ENCODE results near the gene YEATS4. TPM values are rescaled to one million over a fixed set of nuclear protein-coding genes. Genes with fewer than 3 reads are reported as not detected.

The YEATS4 gene
- total RNA-seq, 1 donor from 2014 or later = 13.5 TPM

GRCh38 chr12:69354556-69355187 lies 4.9 kb upstream of the YEATS4 start:
- no peaks in the 10 kb centered on the region for H3K36me3 Mint-ChIP-seq (ENCODE audit: low read depth)
- H3K4me3 Mint-ChIP-seq (ENCODE audit: unreplicated experiment) = no peak overlapping the region
- DNase-seq (ENCODE audit: low spot score) = no peak
- peaks cover 2% of the 10 kb centered on the region for H3K27me3 Mint-ChIP-seq (ENCODE audit: low read depth)
- H3K4me1 Mint-ChIP-seq (ENCODE audit: low read depth) = peaks cover 12% of the 10 kb centered on the region
- H3K27ac Mint-ChIP-seq (ENCODE audit: unreplicated experiment) = no peak overlapping the region
- TF ChIP-seq CTCF (IDR thresholded peaks at IDR 0.05) = no peak
- H3K9me3 Mint-ChIP-seq (ENCODE audit: low read depth) = no peaks in the 10 kb centered on the region

GRCh38 chr12:69355363-69356028 lies 4.0 kb upstream of the YEATS4 start:
- no peak overlapping the region for H3K27ac Mint-ChIP-seq (ENCODE audit: unreplicated experiment)
- no peak overlapping the region for H3K4me3 Mint-ChIP-seq (ENCODE audit: unreplicated experiment)
- H3K4me1 Mint-ChIP-seq (ENCODE audit: low read depth) = peaks cover 17% of the 10 kb centered on the region
- no peaks in the 10 kb centered on the region for H3K36me3 Mint-ChIP-seq (ENCODE audit: low read depth)
- no peak for DNase-seq (ENCODE audit: low spot score)
- no peak for TF ChIP-seq CTCF (IDR thresholded peaks at IDR 0.05)
- peaks cover 2% of the 10 kb centered on the region for H3K27me3 Mint-ChIP-seq (ENCODE audit: low read depth)
- H3K9me3 Mint-ChIP-seq (ENCODE audit: low read depth) = no peaks in the 10 kb centered on the region

GRCh38 chr12:69360348-69360672 lies 767 bp downstream of the YEATS4 start:
- DNase-seq (ENCODE audit: low spot score) = no peak
- H3K36me3 Mint-ChIP-seq (ENCODE audit: low read depth) = no peaks in the 10 kb centered on the region
- no peak for TF ChIP-seq CTCF (IDR thresholded peaks at IDR 0.05)

GRCh38 chr12:69366796-69367195 lies 7.3 kb downstream of the YEATS4 start:
- Mint-ChIP-seq H3K36me3 (ENCODE audit: low read depth) (peaks cover 6% of the 10 kb centered on the region), H3K4me3 (ENCODE audit: unreplicated experiment) (no peak overlapping the region)

More at GRCh38 chr12:69360348-69360672, 767 bp downstream of the YEATS4 start:
- Mint-ChIP-seq H3K9me3 (ENCODE audit: low read depth) (no peaks in the 10 kb centered on the region), H3K4me1 (ENCODE audit: low read depth) (peaks cover 22% of the 10 kb centered on the region), H3K27me3 (ENCODE audit: low read depth) (no peaks in the 10 kb centered on the region), H3K4me3 (ENCODE audit: unreplicated experiment) (peak overlapping the region; percentile 68), H3K27ac (ENCODE audit: unreplicated experiment) (peak overlapping the region; percentile 91)

GRCh38 chr12:69368171-69368570 lies 8.6 kb downstream of the YEATS4 start:
- H3K4me1 Mint-ChIP-seq (ENCODE audit: low read depth) = no peaks in the 10 kb centered on the region
- TF ChIP-seq CTCF (IDR thresholded peaks at IDR 0.05) = no peak

More at GRCh38 chr12:69366796-69367195, 7.3 kb downstream of the YEATS4 start:
- Mint-ChIP-seq H3K27ac (ENCODE audit: unreplicated experiment) (no peak overlapping the region), H3K9me3 (ENCODE audit: low read depth) (no peaks in the 10 kb centered on the region), H3K4me1 (ENCODE audit: low read depth) (no peaks in the 10 kb centered on the region), H3K27me3 (ENCODE audit: low read depth) (no peaks in the 10 kb centered on the region)
- no peak for TF ChIP-seq CTCF (IDR thresholded peaks at IDR 0.05)
- no peak for DNase-seq (ENCODE audit: low spot score)

More at GRCh38 chr12:69368171-69368570, 8.6 kb downstream of the YEATS4 start:
- Mint-ChIP-seq H3K27ac (ENCODE audit: unreplicated experiment) (no peak overlapping the region), H3K27me3 (ENCODE audit: low read depth) (no peaks in the 10 kb centered on the region), H3K4me3 (ENCODE audit: unreplicated experiment) (no peak overlapping the region), H3K9me3 (ENCODE audit: low read depth) (no peaks in the 10 kb centered on the region), H3K36me3 (ENCODE audit: low read depth) (peaks cover 13% of the 10 kb centered on the region)
- no peak for DNase-seq (ENCODE audit: low spot score)
